Fibroblast of pulmonary artery (primary cell): ENCODE data around the gene RFPL4AL1.
"Not testable (repeated sequence)": the region's sequence is repeated elsewhere in the genome, so short reads cannot be mapped to it uniquely, and the experiment has no call there.

ENCODE experiments used
- DNase-seq: peaks from one replicate; pipeline ENCODE4 v3.0.0-alpha.2; 2010; ENCODE audit warnings: low read depth
- H3K4me3 ChIP-seq: replicated peaks from 2 replicates; pipeline ENCODE4 v1.5.1; 2011; ENCODE audit warnings: low read depth, mild to moderate bottlenecking, control low read depth, low read length, moderate library complexity
- CTCF ChIP-seq: IDR thresholded peaks from 2 replicates; pipeline ENCODE4 v1.5.1; 2011; ENCODE audit warnings: mild to moderate bottlenecking, control low read depth, low read length, inconsistent platforms; ENCODE audit errors: missing control alignments

Gene RFPL4AL1

GRCh38 chr19:55768818-55769217, at the start of gene RFPL4AL1:
TSS of gene RFPL4AL1 (plus strand) at chr19:55769118. CDS start at chr19:55771805, 2,687 bp downstream.
- H3K4me3 ChIP-seq, DNase-seq: not testable (repeated sequence)

GRCh38 chr19:55720214-55720746, 48.6 kb upstream of the RFPL4AL1 start:
- no peak for DNase-seq
- H3K4me3 ChIP-seq = no peak overlapping the region
- TF ChIP-seq CTCF = no peak

GRCh38 chr19:55720801-55721200, 48.1 kb upstream of the RFPL4AL1 start:
- no peak for TF ChIP-seq CTCF
- no peak for DNase-seq
- H3K4me3 ChIP-seq = no peak overlapping the region

DNA sequence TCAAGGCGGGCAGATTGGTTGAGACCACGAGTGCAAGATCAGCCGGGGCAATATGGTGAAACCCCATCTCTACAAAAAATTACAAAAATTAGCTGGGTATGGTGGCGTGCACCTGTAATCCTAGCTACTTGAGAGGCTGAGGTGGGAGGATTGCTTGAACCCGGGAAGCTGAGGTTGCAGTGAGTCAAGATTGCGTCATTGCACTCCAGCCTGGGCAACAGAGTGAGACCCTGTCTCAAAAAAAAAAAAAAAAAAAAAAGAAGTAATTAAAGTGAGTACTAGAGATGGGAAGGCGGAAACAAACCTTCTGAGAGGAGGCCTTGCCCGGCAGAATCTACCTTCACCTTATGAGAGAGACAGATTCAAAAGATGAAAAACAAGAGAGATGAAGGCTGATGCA, 45.4 kb upstream of the RFPL4AL1 start:
- no peak for DNase-seq

DNA sequence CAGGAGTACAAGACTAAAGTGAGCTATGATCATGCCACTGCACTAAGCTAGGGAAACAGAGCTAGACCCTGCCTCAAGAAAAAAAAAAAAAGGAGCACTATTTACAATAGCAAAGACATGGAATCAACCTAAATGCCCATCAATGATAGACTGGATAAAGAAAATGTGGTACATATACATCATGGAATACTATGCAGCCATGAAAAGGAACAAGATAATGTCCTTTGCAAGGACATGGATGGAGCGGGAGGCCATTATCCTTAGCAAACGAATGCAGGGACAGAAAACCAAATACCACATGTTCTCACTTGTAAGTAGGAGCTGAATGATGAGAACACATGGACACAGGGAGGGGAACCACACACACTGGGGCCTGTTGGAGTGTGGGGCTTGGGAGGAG, 38.5 kb upstream of the RFPL4AL1 start:
- DNase-seq, H3K4me3 ChIP-seq: not testable (repeated sequence)

More for the DNA sequence above, 45.4 kb upstream of the RFPL4AL1 start:
- no peak for TF ChIP-seq CTCF
- no peak overlapping the region for H3K4me3 ChIP-seq

- no peak for DNase-seq
- TF ChIP-seq CTCF = no peak
- no peak within 1 kb of the TSS for H3K4me3 ChIP-seq
Measured at GRCh38 chr19:55738302-55738701, 30.6 kb upstream of the RFPL4AL1 start, which contains the start of gene NLRP9. TSS of gene NLRP9 (minus strand) at chr19:55738402. CDS start at chr19:55738374, 28 bp downstream.

DNA sequence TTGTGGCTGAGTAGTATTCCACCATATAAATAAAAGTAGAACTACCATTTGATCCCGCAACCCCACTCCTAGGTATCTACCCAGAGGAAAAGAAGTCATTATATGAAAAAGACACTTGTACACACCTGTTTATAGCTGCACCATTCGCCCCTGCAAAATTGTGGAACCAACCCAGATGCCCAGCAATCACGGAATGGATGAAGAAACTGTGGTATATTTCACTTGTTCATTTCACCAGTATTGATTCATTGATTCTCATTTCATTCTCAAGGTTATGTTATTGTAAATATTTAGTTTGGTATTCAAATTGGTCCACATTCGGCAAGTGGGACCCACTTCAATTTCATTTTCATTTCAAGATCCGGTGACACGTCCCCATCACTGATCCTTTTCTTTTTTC, 18.2 kb upstream of the RFPL4AL1 start:
- DNase-seq = no peak
- H3K4me3 ChIP-seq = no peak overlapping the region
- no peak for TF ChIP-seq CTCF

- H3K4me3 ChIP-seq = no peak overlapping the region
- TF ChIP-seq CTCF = no peak
- no peak for DNase-seq
Measured at GRCh38 chr19:55753401-55753800, 15.5 kb upstream of the RFPL4AL1 start.

- not testable (repeated sequence) for DNase-seq, H3K4me3 ChIP-seq
Measured at GRCh38 chr19:55756808-55757207, 12.1 kb upstream of the RFPL4AL1 start.

DNA sequence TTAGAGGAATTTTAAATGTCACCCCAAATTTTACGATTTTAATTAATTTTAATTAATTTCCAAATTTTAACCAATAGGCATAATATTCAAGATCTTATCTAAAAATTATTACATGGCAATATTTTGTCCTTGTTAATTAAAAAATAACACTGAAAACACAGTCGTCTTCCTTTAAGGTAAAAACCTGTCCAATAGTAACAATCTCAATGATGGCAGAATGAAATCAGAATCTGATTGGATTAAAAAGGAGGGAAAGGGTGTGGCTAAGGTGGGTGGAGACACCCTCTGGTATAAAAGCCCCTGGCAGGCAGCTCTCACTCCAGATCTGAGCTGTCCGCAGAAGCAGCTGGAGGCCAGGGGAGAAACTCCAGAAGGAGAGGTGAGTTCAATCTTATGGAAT, 10.1 kb upstream of the RFPL4AL1 start, which contains the start of gene RFPL4A:
Gene RFPL4A, plus strand, starts transcription at position 301 of the 400 bp plus-strand sequence. CDS start 2,704 bp downstream, outside the sequence.
- DNase-seq, H3K4me3 ChIP-seq: not testable (repeated sequence)
